NCI-H1436 treated with DMSO at 0.1 percent for 48 hours (cell line): ENCODE results near the gene HEATR3.

ENCODE experiments used
- DNase-seq: peaks from one replicate; lab custom pipeline; 2025; lab: John Stamatoyannopoulos, UW

The HEATR3 gene

GRCh38 chr16:50058091-50058771, 7.5 kb upstream of the HEATR3 start:
- no peak for DNase-seq

GRCh38 chr16:50059111-50059510, 6.7 kb upstream of the HEATR3 start:
- no peak for DNase-seq

- DNase-seq, result no peak
These were observed 6.1 kb upstream of the HEATR3 start for GRCh38 chr16:50059669-50060068.

GRCh38 chr16:50061326-50061725, 4.4 kb upstream of the HEATR3 start:
- DNase-seq, result no peak

- no peak for DNase-seq
These were observed 538 bp upstream of the HEATR3 start for GRCh38 chr16:50065241-50065623.

GRCh38 chr16:50066482-50067289, 916 bp downstream of the HEATR3 start:
- DNase-seq, result no peak

GRCh38 chr16:50067290-50067853, 1.6 kb downstream of the HEATR3 start:
- no peak for DNase-seq

GRCh38 chr16:50068550-50068949, 2.8 kb downstream of the HEATR3 start:
- DNase-seq, result no peak

GRCh38 chr16:50069060-50069459, 3.3 kb downstream of the HEATR3 start:
- DNase-seq, result no peak

GRCh38 chr16:50071075-50071671, 5.4 kb downstream of the HEATR3 start:
- no peak for DNase-seq

- DNase-seq, result no peak
These were observed 7.0 kb downstream of the HEATR3 start for GRCh38 chr16:50072730-50073129.

- no peak for DNase-seq
These were observed 13.8 kb downstream of the HEATR3 start for GRCh38 chr16:50079397-50080140.

- no peak for DNase-seq
These were observed 15.8 kb downstream of the HEATR3 start for GRCh38 chr16:50081428-50082018.

GRCh38 chr16:50083996-50084395, 18.2 kb downstream of the HEATR3 start:
- no peak for DNase-seq

- no peak for DNase-seq
These were observed 20.4 kb downstream of the HEATR3 start for GRCh38 chr16:50086176-50086575.

GRCh38 chr16:50088302-50088701, 22.5 kb downstream of the HEATR3 start:
- no peak for DNase-seq

- DNase-seq, result no peak
These were observed 27.1 kb downstream of the HEATR3 start for GRCh38 chr16:50092891-50093290.

GRCh38 chr16:50093607-50094539, 28.1 kb downstream of the HEATR3 start:
- no peak for DNase-seq

- no peak for DNase-seq
These were observed 31.0 kb downstream of the HEATR3 start for GRCh38 chr16:50096791-50097190.

- no peak for DNase-seq
These were observed 34.3 kb downstream of the HEATR3 start for GRCh38 chr16:50099957-50100648.
